GM12878 (cell line): Measurements from ENCODE around the gene OR5AU1.

Source experiments
- CTCF ChIP-seq, 3 experiments: IDR thresholded peaks in 2 of 3; conservative IDR thresholded peaks in 1 of 3; 2 replicates each; pipeline ENCODE4 v1.5.1; 2011; ENCODE audit warnings: low read depth in 3 of 3, low read length in 3 of 3, mild to moderate bottlenecking in 3 of 3, control low read depth in 2 of 3, moderate library complexity in 2 of 3, inconsistent platforms in 1 of 3, mixed read lengths in 1 of 3; ENCODE audit not compliant: control insufficient read depth in 2 of 3, insufficient read depth in 1 of 3; ENCODE audit errors: extremely low read depth in 1 of 3
- GATAD2B ChIP-seq: fragments of 450-650 bp; conservative IDR thresholded peaks from 2 replicates; pipeline ENCODE4 v1.6.1; 2017; ENCODE audit warnings: low read depth, mild to moderate bottlenecking, moderate library complexity
- YY1 ChIP-seq: IDR thresholded peaks from 2 replicates; pipeline ENCODE4 v1.6.1; 2011; ENCODE audit warnings: low read depth, mild to moderate bottlenecking, low read length

GRCh38 chr14:21200752-21201461 lies 45.0 kb upstream of the OR5AU1 start:
- TF ChIP-seq YY1 (no peak), GATAD2B (no peak), CTCF (IDR thresholded peaks at IDR 0.05 in 2 of 3, conservative IDR thresholded peaks at IDR 0.05 in 1 of 3; ENCODE audit: control insufficient read depth in 2 of 3, extremely low read depth in 1 of 3, insufficient read depth in 1 of 3, low read depth in 3 of 3, low read length in 3 of 3) (no peak)
